Cardiac muscle cell (in vitro differentiated cells and primary cell): ENCODE data around the gene EIF4H. TPM values are rescaled to one million over a fixed set of nuclear protein-coding genes. Genes with fewer than 3 reads are reported as not detected.

Experiments
- DNase-seq, 2 donors: peaks; one replicate each; pipeline versions ENCODE4 v3.0.0 to v3.0.0-alpha.2; 2010 to 2017; ENCODE audit warnings: low read depth in 1 of 2, low spot score in 1 of 2
- H3K27ac ChIP-seq: fragments of 200-600 bp; sonication (generic); 2 replicates; pipeline ENCODE4 v1.5.1; 2016
- H3K27me3 ChIP-seq: fragments of 200-600 bp; sonication (generic); 2 replicates; pipeline ENCODE4 v1.6.0; 2016; ENCODE audit warnings: control low read depth
- H3K36me3 ChIP-seq: fragments of 200-600 bp; sonication (generic); 2 replicates; pipeline ENCODE4 v1.5.1; 2016; ENCODE audit warnings: control low read depth
- H3K4me1 ChIP-seq: fragments of 200-600 bp; sonication (generic); 2 replicates; pipeline ENCODE4 v1.8.1; 2017; ENCODE audit warnings: low read depth, mild to moderate bottlenecking, mixed run types
- H3K4me3 ChIP-seq: fragments of 200-600 bp; sonication (generic); 2 replicates; pipeline ENCODE4 v1.5.1; 2016; ENCODE audit warnings: mild to moderate bottlenecking
- H3K9me3 ChIP-seq: fragments of 200-600 bp; sonication (generic); 2 replicates; pipeline ENCODE4 v1.5.1; 2017; ENCODE audit warnings: low read depth, mild to moderate bottlenecking, control low read depth
- polyA plus RNA-seq: library from polyadenylated mRNA; unstranded; fragments of >200 nt; fragmentation: Nextera tagmentation; extraction: Ambion mirVana; gene quantifications from 2 replicates; pipeline ENCODE4 v1.2.1, GENCODE V29; 2016
- total RNA-seq: library from RNA; depleted of rRNA; stranded (reverse); fragments of >200 nt; gene quantifications from 2 replicates; pipeline ENCODE4 v1.2.3, GENCODE V29; 2016
- TF ChIP-seq, protein P1 (sequence below): IDR thresholded peaks from 2 replicates; pipeline ENCODE4 v1.5.1; 2012; ENCODE audit warnings: low read depth, mild to moderate bottlenecking, low read length

The EIF4H gene
- total and polyA plus RNA-seq, 2 experiments from 2014 or later, result 323 to 330 TPM

DNA sequence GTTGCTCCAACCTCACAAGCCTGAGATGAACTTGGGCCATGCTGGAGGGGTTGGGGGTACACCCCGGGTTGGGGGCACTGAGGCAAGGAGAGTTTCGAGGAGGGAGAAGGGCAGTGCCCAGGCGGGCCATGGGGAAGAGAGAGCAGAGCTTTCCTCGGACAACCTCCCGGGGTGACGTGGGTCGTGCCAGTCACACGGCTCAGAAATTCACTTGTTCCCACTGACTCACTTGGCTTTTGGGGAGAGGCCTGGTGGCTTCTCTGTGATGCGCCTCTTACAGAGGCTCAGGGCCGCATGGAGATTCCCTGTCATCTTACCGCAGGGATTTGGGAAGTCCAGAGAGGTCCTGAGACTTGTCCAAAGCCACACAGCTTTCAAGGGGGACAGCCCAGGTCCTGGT is 38.5 kb downstream of the EIF4H start:
- Histone ChIP-seq H3K9me3 (no peaks in the 10 kb centered on the region), H3K4me1 (no peaks in the 10 kb centered on the region), H3K36me3 (no peaks in the 10 kb centered on the region), H3K27me3 (no peaks in the 10 kb centered on the region), H3K4me3 (no peak overlapping the region), H3K27ac (no peak overlapping the region)
- DNase-seq, result no peak
- TF ChIP-seq, protein P1, sequence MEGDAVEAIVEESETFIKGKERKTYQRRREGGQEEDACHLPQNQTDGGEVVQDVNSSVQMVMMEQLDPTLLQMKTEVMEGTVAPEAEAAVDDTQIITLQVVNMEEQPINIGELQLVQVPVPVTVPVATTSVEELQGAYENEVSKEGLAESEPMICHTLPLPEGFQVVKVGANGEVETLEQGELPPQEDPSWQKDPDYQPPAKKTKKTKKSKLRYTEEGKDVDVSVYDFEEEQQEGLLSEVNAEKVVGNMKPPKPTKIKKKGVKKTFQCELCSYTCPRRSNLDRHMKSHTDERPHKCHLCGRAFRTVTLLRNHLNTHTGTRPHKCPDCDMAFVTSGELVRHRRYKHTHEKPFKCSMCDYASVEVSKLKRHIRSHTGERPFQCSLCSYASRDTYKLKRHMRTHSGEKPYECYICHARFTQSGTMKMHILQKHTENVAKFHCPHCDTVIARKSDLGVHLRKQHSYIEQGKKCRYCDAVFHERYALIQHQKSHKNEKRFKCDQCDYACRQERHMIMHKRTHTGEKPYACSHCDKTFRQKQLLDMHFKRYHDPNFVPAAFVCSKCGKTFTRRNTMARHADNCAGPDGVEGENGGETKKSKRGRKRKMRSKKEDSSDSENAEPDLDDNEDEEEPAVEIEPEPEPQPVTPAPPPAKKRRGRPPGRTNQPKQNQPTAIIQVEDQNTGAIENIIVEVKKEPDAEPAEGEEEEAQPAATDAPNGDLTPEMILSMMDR, result no peak

DNA sequence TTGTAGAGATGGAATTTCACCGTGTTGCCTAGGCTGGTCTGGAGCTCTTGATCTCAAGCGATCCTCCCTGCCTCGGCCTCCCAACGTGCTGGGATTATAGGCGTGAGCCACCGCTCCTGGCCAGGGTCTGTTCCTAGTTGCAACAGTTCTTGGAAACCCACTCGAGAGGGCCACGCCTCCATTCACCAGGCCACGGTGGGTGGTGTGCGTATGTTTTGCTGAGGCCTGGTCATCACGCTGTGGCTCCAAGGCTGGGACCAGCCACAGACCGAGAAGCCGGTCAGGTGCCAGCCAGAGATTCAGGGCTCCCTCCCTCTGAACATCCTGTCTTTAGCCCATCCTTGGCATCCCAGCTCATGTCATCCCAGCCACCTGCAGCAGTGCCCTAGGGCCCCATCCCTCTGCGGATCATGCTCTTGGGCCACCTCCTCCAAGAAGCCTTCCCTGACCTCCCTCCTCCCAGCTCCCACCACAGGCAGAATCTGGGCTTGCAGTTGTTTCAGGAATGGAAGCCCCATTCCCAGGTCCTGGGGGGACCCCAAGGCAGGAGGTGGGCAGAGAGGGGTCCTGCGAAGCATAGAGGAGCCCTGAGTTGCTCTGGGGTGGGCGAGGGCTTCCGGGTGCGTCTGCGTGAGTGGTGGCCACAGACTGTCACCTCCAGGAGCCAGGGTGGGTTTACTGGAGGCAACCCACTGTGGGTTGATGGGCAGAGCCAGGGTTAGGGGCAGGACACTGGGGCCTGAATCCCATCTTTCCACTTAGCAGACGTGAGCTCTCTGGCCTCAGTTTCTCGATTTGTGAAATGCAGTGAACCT is 40.9 kb downstream of the EIF4H start:
- TF ChIP-seq, protein P1, result no peak
- no peak for DNase-seq

DNA sequence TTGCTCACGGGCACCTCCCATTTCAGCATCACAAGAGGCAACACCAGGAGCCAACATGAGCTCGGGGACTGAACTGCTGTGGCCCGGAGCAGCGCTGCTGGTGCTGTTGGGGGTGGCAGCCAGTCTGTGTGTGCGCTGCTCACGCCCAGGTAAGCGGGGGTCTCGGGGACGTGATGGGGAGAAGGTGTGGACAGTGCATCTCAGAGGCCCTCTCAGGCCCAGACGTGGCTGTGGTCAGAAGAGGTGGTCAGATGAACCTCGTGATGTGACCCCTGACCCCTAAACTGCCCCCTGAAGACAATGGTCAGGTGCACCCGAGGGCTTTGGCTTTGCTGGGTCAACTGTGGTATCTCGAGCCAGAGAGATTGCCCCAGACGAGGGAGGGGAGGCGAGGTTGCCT is 41.8 kb downstream of the EIF4H start:
- Histone ChIP-seq H3K4me1 (no peaks in the 10 kb centered on the region), H3K9me3 (no peaks in the 10 kb centered on the region), H3K36me3 (no peaks in the 10 kb centered on the region), H3K27ac (no peak overlapping the region), H3K4me3 (no peak overlapping the region), H3K27me3 (no peaks in the 10 kb centered on the region)
- TF ChIP-seq, protein P1, result no peak
- no peak for DNase-seq

More for the DNA sequence above, 40.9 kb downstream of the EIF4H start:
- H3K27ac ChIP-seq, result no peak overlapping the region
- no peaks in the 10 kb centered on the region for H3K36me3 ChIP-seq
- H3K4me3 ChIP-seq, result no peak overlapping the region
- no peaks in the 10 kb centered on the region for H3K4me1 ChIP-seq
- H3K27me3 ChIP-seq, result no peaks in the 10 kb centered on the region
- no peaks in the 10 kb centered on the region for H3K9me3 ChIP-seq

DNA sequence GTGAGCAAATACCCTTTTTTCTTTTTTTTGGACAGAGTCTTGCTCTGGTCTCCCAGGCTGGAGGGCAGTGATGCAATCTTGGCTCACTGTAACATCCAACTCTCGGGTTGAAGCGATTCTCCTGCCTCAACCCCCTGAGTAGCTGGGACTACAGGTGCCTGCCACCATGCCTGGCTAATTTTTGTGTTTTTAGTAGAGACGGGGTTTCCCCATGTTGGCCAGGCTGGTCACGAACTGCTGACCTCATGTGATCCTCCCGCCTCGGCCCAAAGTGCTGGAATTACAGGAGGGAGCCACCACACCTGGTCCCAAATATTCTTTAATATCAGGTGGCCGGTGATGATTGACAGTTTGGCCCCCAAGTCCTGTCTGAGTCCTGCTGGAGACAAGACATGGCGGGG is 42.2 kb downstream of the EIF4H start:
- H3K9me3 ChIP-seq, result no peaks in the 10 kb centered on the region
- no peak overlapping the region for H3K27ac ChIP-seq
- H3K4me3 ChIP-seq, result no peak overlapping the region
- H3K4me1 ChIP-seq, result no peaks in the 10 kb centered on the region
- DNase-seq, result no peak
- TF ChIP-seq, protein P1, result no peak
- H3K36me3 ChIP-seq, result no peaks in the 10 kb centered on the region
- H3K27me3 ChIP-seq, result no peaks in the 10 kb centered on the region

DNA sequence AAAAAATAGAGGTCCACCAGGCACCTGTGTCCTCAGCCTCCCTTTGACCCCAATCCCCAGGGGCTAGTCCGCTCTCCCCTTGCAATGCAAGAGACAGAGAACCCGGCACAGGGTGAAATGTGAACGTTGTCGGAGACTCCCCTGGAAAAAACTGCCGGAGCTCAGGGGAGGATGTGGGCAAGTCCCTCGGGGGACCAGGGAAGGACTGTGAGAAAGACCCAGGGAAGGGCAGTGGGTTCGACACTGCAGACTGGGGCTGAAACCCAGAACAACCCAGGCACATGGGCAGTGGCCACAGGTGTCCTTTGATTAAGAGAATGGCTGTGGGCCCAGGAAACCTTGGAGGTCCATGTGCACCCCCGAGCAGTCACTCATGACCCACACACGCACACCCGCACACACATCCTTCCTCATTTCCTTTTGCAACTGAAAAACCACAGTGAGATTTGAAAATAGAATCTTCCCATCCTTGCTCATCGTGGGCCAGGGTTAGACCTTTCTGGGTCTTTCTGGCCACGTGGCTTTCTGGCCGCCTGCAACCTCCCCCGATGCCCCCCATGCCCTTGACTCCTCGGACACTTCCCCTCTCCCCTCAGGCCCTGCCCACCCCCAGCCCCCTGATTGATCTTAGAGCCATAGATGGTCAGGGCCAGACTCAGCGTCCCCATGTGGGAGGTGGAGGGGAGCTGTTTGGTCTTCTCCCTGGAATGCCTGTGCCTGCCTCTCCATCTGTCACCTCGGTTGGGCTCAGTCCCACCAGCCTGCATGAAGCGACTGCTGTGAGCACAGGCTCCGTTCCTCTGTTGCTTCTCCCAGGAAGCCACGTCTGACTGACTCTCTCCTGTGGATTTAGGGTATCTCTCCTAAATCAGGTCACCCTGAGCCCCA is 43.5 kb downstream of the EIF4H start:
- TF ChIP-seq, protein P1, result no peak
- H3K4me1 ChIP-seq, result no peaks in the 10 kb centered on the region
- DNase-seq, result no peak
- no peak overlapping the region for H3K4me3 ChIP-seq
- no peaks in the 10 kb centered on the region for H3K27me3 ChIP-seq
- H3K36me3 ChIP-seq, result no peaks in the 10 kb centered on the region
- no peak overlapping the region for H3K27ac ChIP-seq
- no peaks in the 10 kb centered on the region for H3K9me3 ChIP-seq
